ENCODE data around the gene EHD1.

DNA sequence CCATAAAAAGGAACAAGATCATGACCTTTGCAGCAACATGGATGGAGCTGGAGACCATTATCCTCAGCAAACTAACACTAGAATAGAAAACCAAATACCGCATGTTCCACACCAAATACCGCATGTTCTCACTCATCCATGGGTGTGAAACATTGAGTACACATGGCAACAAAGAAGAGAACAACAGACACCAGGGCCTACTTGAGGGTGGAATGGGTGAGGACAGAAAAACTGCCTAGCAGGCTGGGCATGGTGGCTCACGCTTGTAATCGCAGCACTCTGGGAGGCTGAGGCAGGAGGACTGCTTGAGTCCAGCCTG, 12.3 kb downstream of the EHD1 start:
- TF ChIP-seq EZH2 (IDR thresholded peaks at IDR 0.05; ENCODE audit: borderline replicate concordance, low read length) (no peak), CTCF (conservative IDR thresholded peaks at IDR 0.05 in 1 of 2, IDR thresholded peaks at IDR 0.05 in 1 of 2; ENCODE audit: extremely low read depth in 1 of 2, insufficient read depth in 1 of 2, low read depth in 1 of 2, low read length in 2 of 2) (no peak)
